H1 (cell line): ENCODE data around the gene TRAPPC6A. TPM values are rescaled to one million over a fixed set of nuclear protein-coding genes. Genes with fewer than 3 reads are reported as not detected.

ENCODE experiments used
- CTCF ChIA-PET: fragments of 300-600 bp; sonication (Branson Sonifier 250); formaldehyde crosslinking; loops from one replicate; lab custom pipeline; 2021; ENCODE audit not compliant: partially characterized antibody; lab: Charles Lee
- POLR2A ChIA-PET: fragments of 300-600 bp; sonication (Branson Sonifier 250); formaldehyde crosslinking; loops from one replicate; lab custom pipeline; 2021; ENCODE audit warnings: inconsistent platforms; ENCODE audit not compliant: partially characterized antibody; lab: Charles Lee
- DNase-seq, 2 experiments: peaks; one replicate each; pipeline versions ENCODE4 v3.0.0 to v3.0.0-alpha.2; 2010 to 2022; ENCODE audit warnings: low spot score in 2 of 2, low read depth in 1 of 2, mixed read lengths in 1 of 2
- FAIRE-seq: peaks from 2 replicates; lab custom pipeline; 2011; peaks lifted over from hg19 to GRCh38; lab: Jason Lieb, UNC
- H2AFZ ChIP-seq: 2 replicates; pipeline ENCODE4 v1.8.1; 2012; ENCODE audit warnings: low read length, inconsistent platforms
- H2AK5ac ChIP-seq: 2 replicates; pipeline ENCODE4 v1.6.1; 2013; ENCODE audit warnings: low read depth, low read length
- H2BK120ac ChIP-seq: replicated peaks from 2 replicates; pipeline ENCODE3; 2013; ENCODE audit warnings: low read depth, low read length, inconsistent platforms
- H2BK12ac ChIP-seq: 2 replicates; pipeline ENCODE4 v1.6.1; 2013; ENCODE audit warnings: low read depth, low read length
- H2BK15ac ChIP-seq: 2 replicates; pipeline ENCODE4 v1.6.1; 2013; ENCODE audit warnings: low read length
- H2BK20ac ChIP-seq: 2 replicates; pipeline ENCODE4 v1.6.1; 2013; ENCODE audit warnings: low read length
- H2BK5ac ChIP-seq: 2 replicates; pipeline ENCODE4 v1.6.1; 2013; ENCODE audit warnings: low read depth, low read length
- H3K14ac ChIP-seq: 2 replicates; pipeline ENCODE4 v1.6.1; 2013; ENCODE audit warnings: inconsistent platforms; ENCODE audit not compliant: insufficient read length
- H3K18ac ChIP-seq: 2 replicates; pipeline ENCODE4 v1.6.1; 2013; ENCODE audit warnings: low read length; ENCODE audit errors: extremely low read depth
- H3K23ac ChIP-seq: 2 replicates; pipeline ENCODE4 v1.6.1; 2013; ENCODE audit warnings: inconsistent platforms; ENCODE audit not compliant: insufficient read length
- H3K23me2 ChIP-seq: 2 replicates; pipeline ENCODE4 v1.6.1; 2013; ENCODE audit warnings: low read depth, low read length
- H3K27ac ChIP-seq: 2 replicates; pipeline ENCODE4 v1.6.1; 2011; ENCODE audit warnings: low read depth, low read length, inconsistent platforms
- H3K27me3 ChIP-seq, 4 experiments: replicated peaks in 1 of 4; 1 replicate in 1 of 4; 2 replicates in 3 of 4; pipeline versions ENCODE4 v1.6.1 to v1.8.1; 2011 to 2013; ENCODE audit warnings: low read length in 3 of 4, mild to moderate bottlenecking in 3 of 4, inconsistent platforms in 2 of 4, mixed read lengths in 2 of 4, moderate library complexity in 1 of 4; ENCODE audit not compliant: control insufficient read depth in 3 of 4, insufficient read depth in 3 of 4; ENCODE audit errors: extremely low read depth in 1 of 4
- H3K36me3 ChIP-seq, 4 experiments: 2 replicates each; pipeline versions ENCODE4 v1.6.1 to v1.8.1; 2011 to 2013; ENCODE audit warnings: mild to moderate bottlenecking in 4 of 4, low read length in 3 of 4, moderate library complexity in 2 of 4, control low read depth in 1 of 4, inconsistent platforms in 1 of 4; ENCODE audit not compliant: insufficient read depth in 4 of 4, control insufficient read depth in 2 of 4
- H3K4ac ChIP-seq: replicated peaks from 2 replicates; pipeline ENCODE3; 2013; ENCODE audit warnings: low read length, low read depth, mixed read lengths, inconsistent platforms; ENCODE audit not compliant: insufficient read length
- H3K4me1 ChIP-seq, 4 experiments: replicated peaks in 1 of 4; 1 replicate in 1 of 4; 2 replicates in 3 of 4; pipeline versions ENCODE4 v1.6.1 to v1.8.1; 2011 to 2013; ENCODE audit warnings: low read length in 3 of 4, inconsistent platforms in 2 of 4, mixed read lengths in 1 of 4; ENCODE audit not compliant: insufficient read depth in 4 of 4, control insufficient read depth in 3 of 4
- H3K4me2 ChIP-seq, 2 experiments: 2 replicates each; pipeline versions ENCODE4 v1.6.1 to v1.8.1; 2011 to 2013; ENCODE audit warnings: low read depth in 2 of 2, low read length in 2 of 2, control low read depth in 1 of 2, inconsistent platforms in 1 of 2, mild to moderate bottlenecking in 1 of 2; ENCODE audit not compliant: insufficient read depth in 1 of 2
- H3K4me3 ChIP-seq, 4 experiments: fragments of 200-600, 300-600 bp in 1 of 4; sonication (generic), shearing (Covaris generic), sonication (Bioruptor Twin) in 1 of 4; 2 replicates each; pipeline versions ENCODE4 v1.5.1 to v1.8.1; 2011 to 2016; ENCODE audit warnings: low read length in 4 of 4, low read depth in 3 of 4, control low read depth in 2 of 4, inconsistent platforms in 2 of 4, mild to moderate bottlenecking in 2 of 4, mixed read lengths in 1 of 4, moderate library complexity in 1 of 4; ENCODE audit not compliant: insufficient read depth in 2 of 4; ENCODE audit errors: extremely low read depth in 1 of 4
- H3K56ac ChIP-seq: replicated peaks from 2 replicates; pipeline ENCODE3; 2013; ENCODE audit warnings: low read depth, mild to moderate bottlenecking, mixed read lengths, low read length, inconsistent platforms; ENCODE audit not compliant: insufficient read length
- H3K79me1 ChIP-seq: 2 replicates; pipeline ENCODE4 v1.6.1; 2013; ENCODE audit warnings: low read depth, low read length, control low read depth
- H3K79me2 ChIP-seq, 2 experiments: 2 replicates each; pipeline versions ENCODE4 v1.6.1 to v1.8.1; 2012 to 2013; ENCODE audit warnings: low read length in 2 of 2, mild to moderate bottlenecking in 2 of 2, inconsistent platforms in 1 of 2; ENCODE audit not compliant: insufficient read depth in 2 of 2, control insufficient read depth in 1 of 2
- H3K9ac ChIP-seq, 4 experiments: replicated peaks in 1 of 4; 1 replicate in 1 of 4; 2 replicates in 3 of 4; pipeline versions ENCODE4 v1.6.1 to v1.8.1; 2011 to 2013; ENCODE audit warnings: low read depth in 3 of 4, low read length in 3 of 4, control low read depth in 2 of 4, mild to moderate bottlenecking in 2 of 4, moderate library complexity in 2 of 4, inconsistent platforms in 1 of 4; ENCODE audit errors: extremely low read depth in 1 of 4
- H3K9me3 ChIP-seq, 2 experiments: 2 replicates each; pipeline versions ENCODE4 v1.6.1 to v1.8.1; 2012 to 2013; ENCODE audit warnings: mild to moderate bottlenecking in 2 of 2, moderate library complexity in 2 of 2, control low read depth in 1 of 2, inconsistent platforms in 1 of 2, low read depth in 1 of 2, low read length in 1 of 2, mixed read lengths in 1 of 2; ENCODE audit not compliant: insufficient read depth in 2 of 2
- H4K20me1 ChIP-seq, 2 experiments: replicated peaks in 1 of 2; 2 replicates each; pipeline versions ENCODE3 to v1.8.1; 2011 to 2013; ENCODE audit warnings: inconsistent platforms in 2 of 2, low read length in 2 of 2, mild to moderate bottlenecking in 1 of 2; ENCODE audit not compliant: insufficient read depth in 2 of 2, control insufficient read depth in 1 of 2
- H4K5ac ChIP-seq: 2 replicates; pipeline ENCODE4 v1.6.1; 2013; ENCODE audit warnings: low read length, low read depth, mixed read lengths, inconsistent platforms; ENCODE audit not compliant: insufficient read length
- H4K8ac ChIP-seq: 2 replicates; pipeline ENCODE4 v1.8.0; 2013; ENCODE audit warnings: mild to moderate bottlenecking, moderate library complexity, low read length, inconsistent platforms; ENCODE audit not compliant: insufficient read depth; ENCODE audit errors: extremely low read depth
- H4K91ac ChIP-seq: replicated peaks from 2 replicates; pipeline ENCODE3; 2013; ENCODE audit warnings: low read length, mixed read lengths, inconsistent platforms; ENCODE audit not compliant: insufficient read length
- CBX5 ChIP-seq: fragments of 300-800, 300-1000 bp; sonication (generic); IDR thresholded peaks from 2 replicates; pipeline ENCODE4 v1.7.1; 2016; ENCODE audit warnings: antibody characterized with exemption, low read length, low read depth
- CEBPB ChIP-seq: IDR thresholded peaks from 2 replicates; pipeline ENCODE4 v1.6.1; 2012; ENCODE audit warnings: low read depth, low read length
- CHD2 ChIP-seq: IDR thresholded peaks from 2 replicates; pipeline ENCODE4 v1.6.1; 2012; ENCODE audit warnings: low read length, improper control_type of control experiment
- EP300 ChIP-seq, 2 experiments: IDR thresholded peaks; 1 replicate in 1 of 2; 2 replicates in 1 of 2; pipeline ENCODE4 v1.6.1; 2011 to 2012; ENCODE audit warnings: low read depth in 2 of 2, low read length in 2 of 2, mild to moderate bottlenecking in 2 of 2, borderline replicate concordance in 1 of 2, inconsistent platforms in 1 of 2, moderate library complexity in 1 of 2
- EZH2 ChIP-seq: fragments of 200-600 bp; sonication (generic); IDR thresholded peaks from 2 replicates; pipeline ENCODE4 v1.7.1; 2012; ENCODE audit warnings: low read depth, mild to moderate bottlenecking, moderate library complexity, low read length, inconsistent platforms; ENCODE audit not compliant: severe bottlenecking
- HDAC6 ChIP-seq: IDR thresholded peaks from one replicate; pipeline ENCODE4 v1.7.1; 2012; ENCODE audit warnings: low read depth, mild to moderate bottlenecking, inconsistent platforms, low read length, moderate library complexity
- KDM4A ChIP-seq: IDR thresholded peaks from one replicate; pipeline ENCODE4 v1.7.1; 2012; ENCODE audit warnings: low read depth, mild to moderate bottlenecking, moderate library complexity, low read length, inconsistent platforms; ENCODE audit not compliant: severe bottlenecking
- SIX5 ChIP-seq: IDR thresholded peaks from 2 replicates; pipeline ENCODE4 v1.6.1; 2011; ENCODE audit warnings: mild to moderate bottlenecking, low read depth, low read length
- SRF ChIP-seq: IDR thresholded peaks from 2 replicates; pipeline ENCODE4 v1.6.1; 2011; ENCODE audit warnings: mild to moderate bottlenecking, low read depth, low read length, moderate library complexity
- TAF7 ChIP-seq: optimal IDR thresholded peaks from 2 replicates; pipeline ENCODE3; 2011; ENCODE audit warnings: low read depth, mild to moderate bottlenecking, inconsistent platforms, low read length, moderate library complexity, borderline replicate concordance
- TBP ChIP-seq: IDR thresholded peaks from 2 replicates; pipeline ENCODE4 v1.6.1; 2011; ENCODE audit warnings: low read depth, low read length, improper control_type of control experiment
- TEAD4 ChIP-seq: IDR thresholded peaks from 2 replicates; pipeline ENCODE4 v1.6.1; 2012; ENCODE audit warnings: low read depth, low read length, inconsistent platforms, mixed read lengths
- WGBS, 2 experiments: shearing (Covaris generic) in 1 of 2; methylation state at CpG; one replicate each; pipeline versions ENCODE4 v1.1.6 to v1.1.7; 2013 to 2015; ENCODE audit warnings: low lambda C conversion rate in 2 of 2, mixed read lengths in 2 of 2, inconsistent platforms in 1 of 2, low coverage in 1 of 2, missing lambda C conversion rate in 1 of 2; ENCODE audit not compliant: insufficient replicate concordance in 2 of 2, insufficient coverage in 1 of 2, insufficient read length in 1 of 2; ENCODE audit errors: extremely low coverage in 1 of 2, missing lambda C conversion rate in 1 of 2; 5-methylcytosine and 5-hydroxymethylcytosine counted together
- polyA plus RNA-seq, 7 experiments: library from polyadenylated mRNA; depleted of rRNA in 3 of 7; stranded (reverse) in 5 of 7; unstranded in 2 of 7; fragments of >200 nt in 5 of 7; fragments of 200-250 nt in 2 of 7; gene quantifications; 1 replicate in 5 of 7; 2 replicates in 1 of 7; 4 replicates in 1 of 7; pipeline versions ENCODE4 v1.2.1 to v1.2.3, GENCODE V29; 2011 to 2013; ENCODE audit warnings: missing spikeins in 2 of 7, mixed read lengths in 2 of 7
- total RNA-seq: library from RNA; stranded (reverse); fragmentation: NEBNext Ultra II Directional; extraction: Animal tissue kit (Norgen Biotek cat#: 25700); gene quantifications from 2 replicates; pipeline ENCODE4 v1.2.1, GENCODE V29; 2021

The TRAPPC6A gene
- total and polyA plus RNA-seq, 2 of the 8 experiments (the other 6 are each of a cell fraction or from before 2014, with no cell fraction given): 31.8 to 130 TPM

GRCh38 chr19:45135176-45135885 is 42.7 kb downstream of the TRAPPC6A start:
- H3K36me3 ChIP-seq: no peaks in the 10 kb centered on the region
- CTCF ChIA-PET: interaction anchor here (0.6 to 4.2 kb wide), 9 partner anchors 10 to 99 kb away, joined by 3 to 27 read pairs (median 5); no protein-coding TSS in a partner anchor
- no peak overlapping the region for H2BK20ac ChIP-seq
- peaks cover 0 to 25% (median 12%) of the 10 kb centered on the region in 4 experiments; a peak in 5 of 7 replicates for H3K4me1 ChIP-seq
- no peak overlapping the region for H3K14ac ChIP-seq
- peaks cover 25% of the 10 kb centered on the region for H3K79me1 ChIP-seq
- H3K27ac ChIP-seq: no peak overlapping the region
- no peak for DNase-seq
- H2AFZ ChIP-seq: no peak overlapping the region
- POLR2A ChIA-PET: interaction anchor here (0.7 to 2.0 kb wide), 6 partner anchors 10 to 57 kb away, joined by 3 to 7 read pairs (median 3); no protein-coding TSS in a partner anchor
- no peak overlapping the region for H2BK120ac ChIP-seq
- H2BK5ac ChIP-seq: 0 out of 2 replicates have a peak overlapping the region, but pooled peaks have one; percentile 75
- H4K5ac ChIP-seq: no peak overlapping the region
- no peak overlapping the region for H3K4me3 ChIP-seq
- no peak overlapping the region for H3K23ac ChIP-seq
- no peak overlapping the region for H3K9ac ChIP-seq
- peaks cover 0 to 31% of the 10 kb centered on the region in 2 experiments; a peak in 1 of 4 replicates for H3K79me2 ChIP-seq
- no peak overlapping the region for H3K56ac ChIP-seq
- H3K9me3 ChIP-seq: no peaks in the 10 kb centered on the region
- no peaks in the 10 kb centered on the region for H3K23me2 ChIP-seq
- H3K4me2 ChIP-seq: no peak overlapping the region
- no peak overlapping the region for H3K18ac ChIP-seq
- WGBS, 2 experiments: 94% methylated on average over 19 of the region's 21 CpGs; no CpG with 5 or more reads in 1 of the 2 experiments
- H4K20me1 ChIP-seq: peaks cover 13% of the 10 kb centered on the region in 2 experiments
- H2AK5ac ChIP-seq: peak overlapping the region; percentile 65; the same call in 1 of the 2 replicates
- H2BK15ac ChIP-seq: no peak overlapping the region
- no peak for FAIRE-seq
- H2BK12ac ChIP-seq: no peak overlapping the region; the same call in 1 of the 2 replicates
- no peak overlapping the region for H3K4ac ChIP-seq
- no peaks in the 10 kb centered on the region; a peak in 1 of 7 replicates for H3K27me3 ChIP-seq
- no peak overlapping the region for H4K91ac ChIP-seq
- peak overlapping the region; percentile 1; the same call in 1 of the 2 replicates for H4K8ac ChIP-seq
- TF ChIP-seq TAF7 (no peak), TEAD4 (no peak), CEBPB (no peak), HDAC6 (no peak), CHD2 (no peak), TBP (no peak), SIX5 (no peak), CBX5 (no peak), EP300 (IDR thresholded peaks at IDR 0.05; ENCODE audit: borderline replicate concordance in 1 of 2, low read depth in 2 of 2, low read length in 2 of 2) (no peak), EZH2 (no peak), KDM4A (no peak), SRF (no peak)
